Loucy (cell line): ENCODE data around the gene MARCHF9.
"Not testable (repeated sequence)": the region's sequence is repeated elsewhere in the genome, so short reads cannot be mapped to it uniquely, and the experiment has no call there.

ENCODE experiments used
- EZH2phosphoT487 ChIP-seq: fragments of 200-600 bp; IDR thresholded peaks from 2 replicates; pipeline ENCODE4 v1.6.1; 2018; ENCODE audit warnings: antibody characterized with exemption, mild to moderate bottlenecking, moderate library complexity, borderline replicate concordance
- TF ChIP-seq, protein P1 (sequence below): fragments of 200-600 bp; sonication (generic); conservative IDR thresholded peaks from 2 replicates; pipeline ENCODE4 v1.5.1; 2014; ENCODE audit warnings: mild to moderate bottlenecking, antibody characterized with exemption, low read length

DNA sequence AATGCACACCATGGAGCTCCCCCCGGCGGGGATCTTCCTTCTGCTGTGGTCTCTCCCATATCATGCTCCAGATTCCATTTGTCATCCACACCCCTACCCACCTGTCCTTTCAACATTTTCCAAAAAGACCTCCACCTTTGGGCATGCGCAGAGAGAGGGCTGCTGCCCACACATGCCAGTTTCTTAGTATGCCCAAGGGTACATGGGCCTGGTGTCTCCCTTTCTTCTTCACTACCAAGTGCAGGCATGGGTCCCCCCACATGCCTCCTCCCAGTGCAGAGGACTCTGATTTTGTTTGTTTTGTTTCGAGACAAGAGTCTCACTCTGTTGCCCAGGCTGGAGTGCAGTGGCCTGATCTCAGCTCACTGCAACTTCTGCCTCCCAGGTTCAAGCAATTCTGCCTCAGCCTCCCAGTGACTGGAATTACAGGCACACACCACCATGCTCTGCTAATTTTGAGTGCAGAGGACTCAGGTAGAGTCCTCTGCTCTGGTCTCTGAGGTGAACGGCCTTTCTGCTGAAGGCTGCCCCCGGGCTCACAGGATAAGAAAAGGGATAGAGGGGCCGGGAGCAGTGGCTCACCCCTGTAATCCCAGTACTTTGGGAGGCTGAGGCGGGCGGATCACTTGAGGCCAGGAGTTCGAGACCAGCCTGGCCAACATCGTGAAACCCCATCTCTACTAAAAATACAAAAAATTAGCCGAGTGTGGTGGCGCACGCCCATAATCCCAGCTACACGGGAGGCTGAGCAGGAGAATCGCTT lies 32.9 kb upstream of the MARCHF9 start:
- TF ChIP-seq, protein P1, sequence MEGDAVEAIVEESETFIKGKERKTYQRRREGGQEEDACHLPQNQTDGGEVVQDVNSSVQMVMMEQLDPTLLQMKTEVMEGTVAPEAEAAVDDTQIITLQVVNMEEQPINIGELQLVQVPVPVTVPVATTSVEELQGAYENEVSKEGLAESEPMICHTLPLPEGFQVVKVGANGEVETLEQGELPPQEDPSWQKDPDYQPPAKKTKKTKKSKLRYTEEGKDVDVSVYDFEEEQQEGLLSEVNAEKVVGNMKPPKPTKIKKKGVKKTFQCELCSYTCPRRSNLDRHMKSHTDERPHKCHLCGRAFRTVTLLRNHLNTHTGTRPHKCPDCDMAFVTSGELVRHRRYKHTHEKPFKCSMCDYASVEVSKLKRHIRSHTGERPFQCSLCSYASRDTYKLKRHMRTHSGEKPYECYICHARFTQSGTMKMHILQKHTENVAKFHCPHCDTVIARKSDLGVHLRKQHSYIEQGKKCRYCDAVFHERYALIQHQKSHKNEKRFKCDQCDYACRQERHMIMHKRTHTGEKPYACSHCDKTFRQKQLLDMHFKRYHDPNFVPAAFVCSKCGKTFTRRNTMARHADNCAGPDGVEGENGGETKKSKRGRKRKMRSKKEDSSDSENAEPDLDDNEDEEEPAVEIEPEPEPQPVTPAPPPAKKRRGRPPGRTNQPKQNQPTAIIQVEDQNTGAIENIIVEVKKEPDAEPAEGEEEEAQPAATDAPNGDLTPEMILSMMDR, result not testable (repeated sequence)
- TF ChIP-seq EZH2phosphoT487, result not testable (repeated sequence)
